Muscle of leg (tissue), 11 donors: Measurements from ENCODE around the gene SIDT2. TPM values are rescaled to one million over a fixed set of nuclear protein-coding genes. Genes with fewer than 3 reads are reported as not detected.
"Not testable (repeated sequence)": the region's sequence is repeated elsewhere in the genome, so short reads cannot be mapped to it uniquely, and the experiment has no call there.

Source experiments
- DNase-seq: peaks from one replicate; pipeline ENCODE4 v3.0.0; 2013
- H3K27ac ChIP-seq: one replicate; pipeline ENCODE4 v1.5.1; 2013; ENCODE audit warnings: mild to moderate bottlenecking, low read length, control low read depth
- H3K27me3 ChIP-seq: one replicate; pipeline ENCODE4 v1.6.1; 2013; ENCODE audit warnings: low read length; ENCODE audit not compliant: control insufficient read depth, insufficient read depth
- H3K36me3 ChIP-seq: one replicate; pipeline ENCODE4 v1.6.1; 2013; ENCODE audit warnings: low read length; ENCODE audit not compliant: control insufficient read depth, insufficient read depth
- H3K4me1 ChIP-seq: one replicate; pipeline ENCODE4 v1.6.1; 2013; ENCODE audit warnings: low read length; ENCODE audit not compliant: control insufficient read depth, insufficient read depth
- H3K4me3 ChIP-seq: one replicate; pipeline ENCODE4 v1.5.1; 2013; ENCODE audit warnings: low read length, control low read depth
- H3K9me3 ChIP-seq: replicated peaks from 2 replicates; pipeline ENCODE4 v1.6.1; 2013; ENCODE audit warnings: low read depth, low read length; ENCODE audit not compliant: control insufficient read depth
- WGBS: methylation state at CpG from one replicate; pipeline ENCODE4 v1.1.5; 2013; ENCODE audit warnings: missing lambda C conversion rate; ENCODE audit not compliant: insufficient coverage; 5-methylcytosine and 5-hydroxymethylcytosine counted together
- polyA plus RNA-seq, 8 donors: library from polyadenylated mRNA; unstranded; fragments of 120-200 nt; gene quantifications; one replicate each; pipeline versions ENCODE4 v1.2.1 to v1.2.3, GENCODE V29; 2013; ENCODE audit warnings: inconsistent platforms in 1 of 8, low replicate concordance in 1 of 8; ENCODE audit not compliant: insufficient read length in 8 of 8, insufficient read depth in 1 of 8
- total RNA-seq: library from RNA; stranded (reverse); fragments of 120-200 nt; gene quantifications from one replicate; pipeline ENCODE4 v1.2.4, GENCODE V29; 2013

The SIDT2 gene
- total and polyA plus RNA-seq, 9 donors, result 14.8 to 39.3 (median 27.8) TPM

GRCh38 chr11:117201658-117202305, 23.2 kb downstream of the SIDT2 start:
- no peak for DNase-seq
- Histone ChIP-seq H3K4me3 (no peak overlapping the region), H3K27ac (peak overlapping the region; percentile 51), H3K9me3 (no peaks in the 10 kb centered on the region), H3K27me3 (no peaks in the 10 kb centered on the region), H3K36me3 (peaks cover 27% of the 10 kb centered on the region), H3K4me1 (peaks cover 80% of the 10 kb centered on the region)
- WGBS, result 68% methylated on average over 12 of the region's 14 CpGs

DNA sequence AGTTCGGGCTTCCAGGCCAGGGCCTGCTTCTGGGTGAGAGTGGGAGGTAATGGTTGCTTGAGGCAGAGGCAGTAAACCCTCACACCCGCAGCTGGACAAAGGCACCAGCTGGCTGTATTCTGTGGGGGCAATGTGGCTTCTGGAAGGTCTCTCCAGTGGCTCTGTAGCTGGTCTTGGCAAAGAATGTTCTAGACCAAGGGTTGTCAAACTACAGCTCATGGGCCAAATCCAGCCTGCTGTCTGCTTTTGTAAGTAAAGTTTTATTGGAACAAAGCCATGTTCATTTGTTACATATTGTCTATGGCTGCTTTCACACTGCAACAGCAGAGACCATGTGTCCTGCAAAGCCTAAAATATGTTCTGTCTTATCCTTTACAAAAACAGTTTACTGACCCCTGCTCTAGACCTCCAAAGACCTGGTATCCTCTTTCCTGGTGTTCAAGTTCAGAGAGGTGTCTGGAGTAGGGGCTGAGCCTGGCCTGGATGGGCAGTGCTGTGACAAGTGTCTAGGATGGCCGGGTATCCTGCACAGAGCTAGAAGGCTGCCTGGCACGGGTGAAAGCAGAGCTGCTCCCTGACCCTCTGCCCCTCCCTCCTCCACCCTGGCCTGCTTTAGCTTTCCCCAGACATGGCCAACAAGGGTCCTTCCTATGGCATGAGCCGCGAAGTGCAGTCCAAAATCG, 24.0 kb downstream of the SIDT2 start:
- Histone ChIP-seq H3K9me3 (no peaks in the 10 kb centered on the region), H3K4me1 (peaks cover 80% of the 10 kb centered on the region), H3K27ac (peak overlapping the region; percentile 51), H3K27me3 (no peaks in the 10 kb centered on the region), H3K36me3 (peaks cover 20% of the 10 kb centered on the region), H3K4me3 (no peak overlapping the region)
- 73% methylated on average over 3 of the region's 7 CpGs for WGBS
- no peak for DNase-seq

GRCh38 chr11:117203069-117203407, 24.5 kb downstream of the SIDT2 start:
- Histone ChIP-seq H3K27me3 (no peaks in the 10 kb centered on the region), H3K36me3 (peaks cover 20% of the 10 kb centered on the region), H3K27ac (no peak overlapping the region), H3K9me3 (no peaks in the 10 kb centered on the region), H3K4me3 (no peak overlapping the region), H3K4me1 (peaks cover 75% of the 10 kb centered on the region)
- DNase-seq, result no peak
- 97% methylated on average over 10 of the region's 10 CpGs for WGBS

GRCh38 chr11:117204283-117205080, 25.9 kb downstream of the SIDT2 start:
- Histone ChIP-seq H3K27ac (peak overlapping the region; percentile 47), H3K36me3 (peaks cover 20% of the 10 kb centered on the region), H3K9me3 (no peaks in the 10 kb centered on the region), H3K4me1 (peaks cover 60% of the 10 kb centered on the region), H3K27me3 (no peaks in the 10 kb centered on the region), H3K4me3 (no peak overlapping the region)
- no peak for DNase-seq
- WGBS, result 75% methylated on average over 12 of the region's 17 CpGs

DNA sequence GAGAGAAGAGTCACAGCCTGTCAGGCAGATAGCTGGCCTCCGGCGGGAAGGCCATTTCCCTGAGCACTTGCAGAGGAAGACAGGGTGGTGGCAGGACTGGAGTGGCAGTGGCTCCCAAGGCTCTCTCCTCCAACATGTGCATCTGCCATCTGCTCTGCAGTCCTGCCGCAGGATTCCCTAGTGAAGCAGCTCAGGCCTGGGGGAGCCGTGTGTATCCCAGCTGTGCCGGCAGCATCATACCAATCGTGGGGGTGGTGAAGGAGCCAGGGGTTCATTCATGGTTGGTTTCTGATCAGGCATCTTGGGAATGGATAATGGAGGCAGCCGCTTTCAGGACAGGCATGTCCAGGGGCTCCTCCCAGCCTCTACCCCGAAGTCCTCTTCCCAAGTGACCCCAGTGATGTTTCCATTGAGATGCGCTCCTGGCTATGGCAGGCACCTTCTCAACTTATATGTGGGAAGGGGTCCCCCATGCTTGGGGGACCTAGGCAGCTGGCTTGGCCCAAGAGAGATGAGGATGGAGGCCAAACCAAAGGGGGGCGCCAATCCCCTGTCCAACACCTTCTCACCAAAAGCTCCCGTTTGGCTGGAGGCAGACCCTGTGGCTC, 26.8 kb downstream of the SIDT2 start:
- Histone ChIP-seq H3K4me1 (peaks cover 52% of the 10 kb centered on the region), H3K27me3 (no peaks in the 10 kb centered on the region), H3K27ac (no peak overlapping the region), H3K36me3 (peaks cover 20% of the 10 kb centered on the region), H3K9me3 (no peaks in the 10 kb centered on the region), H3K4me3 (no peak overlapping the region)
- DNase-seq, result no peak
- 100% methylated on average over 1 of the region's 11 CpGs for WGBS

DNA sequence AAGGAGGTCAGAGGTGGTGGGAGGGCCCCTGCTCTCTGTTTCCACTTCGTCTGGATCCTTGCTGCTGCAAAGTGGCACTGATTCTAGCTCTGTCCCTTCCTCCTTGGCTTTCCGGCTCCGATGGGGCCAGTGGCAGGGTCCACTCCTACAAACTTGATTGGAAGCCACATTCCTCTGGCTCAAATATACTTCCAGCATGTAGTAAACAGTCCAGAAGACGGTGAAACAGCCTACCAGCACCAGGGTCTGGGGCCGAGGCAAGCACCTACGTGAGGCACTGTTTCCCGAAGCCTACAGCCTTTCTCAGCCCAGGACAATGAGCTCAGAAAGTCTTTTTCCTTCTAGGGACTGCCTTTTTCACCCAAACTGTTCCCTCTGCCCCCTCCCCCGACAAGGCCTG, 27.6 kb downstream of the SIDT2 start:
- not testable (repeated sequence) for H3K27me3 ChIP-seq, H3K4me3 ChIP-seq, H3K27ac ChIP-seq, DNase-seq, H3K9me3 ChIP-seq
- H3K4me1 ChIP-seq, result peaks cover 44% of the 10 kb centered on the region
- H3K36me3 ChIP-seq, result peaks cover 20% of the 10 kb centered on the region
- WGBS, result 59% methylated on average over 3 of the region's 8 CpGs

GRCh38 chr11:117206859-117207258, 28.3 kb downstream of the SIDT2 start:
- H3K27ac ChIP-seq, H3K27me3 ChIP-seq, H3K4me3 ChIP-seq, DNase-seq, H3K9me3 ChIP-seq: not testable (repeated sequence)
- Histone ChIP-seq H3K36me3 (peaks cover 25% of the 10 kb centered on the region), H3K4me1 (peaks cover 36% of the 10 kb centered on the region)
- no CpG with 5 or more reads among the region's 11 CpGs for WGBS

DNA sequence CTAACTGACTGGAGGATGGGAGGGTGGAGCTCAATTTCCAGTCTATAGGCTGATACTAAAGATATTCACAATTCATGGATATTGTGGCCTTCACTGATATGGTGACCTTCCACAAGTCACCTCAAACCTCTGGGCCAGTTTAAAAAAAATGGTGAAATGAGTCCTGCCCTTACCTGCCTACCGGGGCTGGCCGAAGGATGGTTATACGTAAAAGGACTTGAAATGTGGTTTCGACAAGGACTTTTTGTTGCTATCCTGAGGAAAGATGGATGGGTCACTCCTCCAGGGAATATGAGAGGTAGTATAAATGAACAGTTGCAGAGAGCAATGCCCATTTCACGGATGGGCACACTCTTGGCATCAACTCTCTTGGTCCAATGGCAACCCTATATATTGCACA, 28.9 kb downstream of the SIDT2 start:
- not testable (repeated sequence) for H3K9me3 ChIP-seq, H3K4me3 ChIP-seq, DNase-seq, H3K27ac ChIP-seq, H3K27me3 ChIP-seq
- peaks cover 30% of the 10 kb centered on the region for H3K4me1 ChIP-seq
- peaks cover 25% of the 10 kb centered on the region for H3K36me3 ChIP-seq
- 88% methylated on average over 4 of the region's 5 CpGs for WGBS

GRCh38 chr11:117208710-117209109, 30.2 kb downstream of the SIDT2 start:
- not testable (repeated sequence) for H3K9me3 ChIP-seq, H3K4me3 ChIP-seq, DNase-seq, H3K27ac ChIP-seq, H3K27me3 ChIP-seq
- Histone ChIP-seq H3K36me3 (peaks cover 30% of the 10 kb centered on the region), H3K4me1 (peaks cover 19% of the 10 kb centered on the region)
- 94% methylated on average over 6 of the region's 13 CpGs for WGBS
